Left ventricle myocardium inferior (tissue), 1 donor: ENCODE measurements around the gene CORO7. TPM values are rescaled to one million over a fixed set of nuclear protein-coding genes. Genes with fewer than 3 reads are reported as not detected.

Experiments
- DNase-seq: peaks from one replicate; pipeline ENCODE4 v3.0.0-alpha.2; 2020
- H3K27ac ChIP-seq: fragments of 200-600 bp; replicated peaks from 2 replicates; pipeline ENCODE4 v1.8.0; 2021
- H3K27me3 ChIP-seq: fragments of 200-600 bp; 2 replicates; pipeline ENCODE4 v1.8.0; 2021; ENCODE audit warnings: low read depth
- H3K36me3 ChIP-seq: fragments of 200-600 bp; 2 replicates; pipeline ENCODE4 v1.8.0; 2021
- H3K4me1 ChIP-seq: fragments of 200-600 bp; 2 replicates; pipeline ENCODE4 v1.8.0; 2021
- H3K4me3 ChIP-seq: fragments of 200-600 bp; 2 replicates; pipeline ENCODE4 v1.8.0; 2021; ENCODE audit warnings: mild to moderate bottlenecking, moderate library complexity
- H3K9me3 ChIP-seq: fragments of 200-600 bp; replicated peaks from 2 replicates; pipeline ENCODE4 v1.8.0; 2021
- intact Hi-C: fragments of 100-400 bp; cut with micrococcal nuclease; formaldehyde crosslinking; loops from one replicate; pipeline ENCODE4 v1.11.0; 2022
- total RNA-seq: library from RNA; stranded (reverse); fragmentation: NEBNext Ultra II Directional; extraction: Animal tissue kit (Norgen Biotek cat#: 25700); gene quantifications from one replicate; pipeline ENCODE4 v1.2.1, GENCODE V29; 2021
- TF ChIP-seq, protein P1 (sequence below): fragments of 200-600 bp; IDR thresholded peaks from 2 replicates; pipeline ENCODE4 v1.8.0; 2021; ENCODE audit warnings: antibody characterized with exemption, mild to moderate bottlenecking, borderline replicate concordance
- donor health status: DM: no; HTN: yes; CAD: no; lungs with severe emphysema.

The CORO7 gene
- total RNA-seq, 1 donor from 2014 or later, result 12.5 TPM

DNA sequence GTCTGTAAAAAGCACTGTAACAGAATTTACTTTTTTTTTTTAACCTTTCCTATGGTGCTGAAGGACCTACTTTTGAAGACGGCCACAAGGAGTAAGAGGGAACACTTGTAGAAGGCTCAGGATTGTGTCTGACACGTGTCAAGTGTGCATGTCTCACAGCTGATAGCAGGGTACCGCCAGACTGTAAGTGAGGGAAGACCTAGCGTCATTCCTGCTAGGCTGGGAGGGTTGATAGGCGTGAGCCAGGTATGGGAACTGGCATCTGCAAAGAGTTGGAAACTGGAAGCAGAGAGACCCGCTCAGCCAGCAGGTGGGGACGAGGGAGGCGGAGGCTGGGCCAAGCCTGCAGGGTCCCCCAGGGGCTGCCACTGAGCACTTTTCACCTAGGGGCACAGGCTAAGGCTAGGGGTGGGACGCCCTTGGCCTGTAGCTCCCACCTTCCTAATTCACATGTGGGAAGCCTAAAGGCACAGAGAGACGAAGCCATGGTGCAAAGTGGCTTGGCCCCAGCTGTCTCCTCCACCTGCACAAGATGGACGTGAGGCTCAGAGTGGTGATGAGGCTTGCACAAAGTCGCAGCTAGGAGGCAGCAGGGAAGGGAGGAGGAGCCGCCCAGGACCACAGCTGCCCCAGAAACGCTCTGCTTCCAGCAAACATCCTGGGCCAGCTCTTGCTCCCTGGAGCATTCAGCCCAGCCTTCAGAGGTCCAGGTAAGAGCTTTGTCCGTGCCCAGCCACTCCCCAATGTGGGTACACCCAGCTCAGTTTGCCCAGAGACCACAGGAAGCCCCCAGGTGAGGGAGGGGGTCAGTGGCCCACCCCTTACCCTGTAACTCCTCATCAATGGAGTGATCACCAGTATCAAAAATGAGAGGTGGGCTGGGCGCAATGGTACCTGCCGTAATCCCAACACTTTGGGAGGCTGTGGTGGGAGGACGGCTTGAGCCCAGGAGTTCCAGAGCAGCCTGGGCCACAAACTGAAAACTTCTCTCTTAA lies 25.8 kb downstream of the CORO7 start:
- Histone ChIP-seq H3K27me3 (no peaks in the 10 kb centered on the region), H3K4me3 (no peak overlapping the region), H3K4me1 (peaks cover 73% of the 10 kb centered on the region), H3K36me3 (peaks cover 18% of the 10 kb centered on the region), H3K9me3 (no peaks in the 10 kb centered on the region), H3K27ac (peak overlapping the region; percentile 84)
- TF ChIP-seq, protein P1, sequence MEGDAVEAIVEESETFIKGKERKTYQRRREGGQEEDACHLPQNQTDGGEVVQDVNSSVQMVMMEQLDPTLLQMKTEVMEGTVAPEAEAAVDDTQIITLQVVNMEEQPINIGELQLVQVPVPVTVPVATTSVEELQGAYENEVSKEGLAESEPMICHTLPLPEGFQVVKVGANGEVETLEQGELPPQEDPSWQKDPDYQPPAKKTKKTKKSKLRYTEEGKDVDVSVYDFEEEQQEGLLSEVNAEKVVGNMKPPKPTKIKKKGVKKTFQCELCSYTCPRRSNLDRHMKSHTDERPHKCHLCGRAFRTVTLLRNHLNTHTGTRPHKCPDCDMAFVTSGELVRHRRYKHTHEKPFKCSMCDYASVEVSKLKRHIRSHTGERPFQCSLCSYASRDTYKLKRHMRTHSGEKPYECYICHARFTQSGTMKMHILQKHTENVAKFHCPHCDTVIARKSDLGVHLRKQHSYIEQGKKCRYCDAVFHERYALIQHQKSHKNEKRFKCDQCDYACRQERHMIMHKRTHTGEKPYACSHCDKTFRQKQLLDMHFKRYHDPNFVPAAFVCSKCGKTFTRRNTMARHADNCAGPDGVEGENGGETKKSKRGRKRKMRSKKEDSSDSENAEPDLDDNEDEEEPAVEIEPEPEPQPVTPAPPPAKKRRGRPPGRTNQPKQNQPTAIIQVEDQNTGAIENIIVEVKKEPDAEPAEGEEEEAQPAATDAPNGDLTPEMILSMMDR, result no peak
- no peak for DNase-seq
- intact Hi-C loops, result no loop called here

DNA sequence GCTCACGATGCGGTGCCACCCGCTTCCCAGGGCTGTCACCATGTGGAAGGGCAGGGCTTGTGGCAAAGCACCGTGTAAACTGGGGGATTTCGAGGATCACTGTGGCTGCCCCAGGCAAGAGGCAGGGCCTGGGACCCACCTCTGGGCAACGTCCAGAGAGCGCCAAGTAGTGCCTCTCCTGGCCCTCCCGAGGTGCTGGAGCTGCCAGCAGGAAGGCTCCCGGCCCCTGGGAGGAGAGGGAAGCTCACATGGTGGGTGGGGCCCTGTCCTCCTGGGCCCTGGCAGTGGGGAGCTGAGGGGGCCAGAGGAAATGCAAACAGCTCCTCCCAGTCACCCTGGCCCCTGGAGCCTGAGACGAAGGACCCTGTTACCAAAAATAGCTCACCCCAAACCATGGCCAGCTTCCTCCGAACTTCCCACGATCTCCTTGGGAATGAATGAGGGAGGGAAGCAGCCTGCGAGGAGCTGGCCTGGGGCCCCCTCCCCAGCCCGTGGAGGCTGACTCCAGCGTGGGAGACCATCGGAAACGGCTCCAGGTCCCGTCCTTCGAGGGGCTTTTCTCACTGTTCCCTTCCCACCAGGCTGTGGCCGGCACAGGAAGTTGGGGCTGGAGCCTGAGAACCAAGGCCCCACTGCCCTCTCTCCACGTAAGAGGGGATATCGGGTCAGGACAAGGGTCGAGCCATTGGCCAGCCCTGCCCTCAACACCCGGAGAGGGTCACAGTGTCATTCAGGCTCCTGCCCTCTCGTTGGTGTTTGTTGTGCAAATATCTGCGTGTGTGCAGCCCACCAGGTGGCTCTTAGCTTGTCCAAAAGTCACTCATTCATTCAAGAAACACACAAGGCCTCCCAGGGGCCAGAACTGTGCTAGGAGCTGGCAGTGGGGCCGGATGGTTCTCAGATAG lies 27.1 kb downstream of the CORO7 start:
- Histone ChIP-seq H3K27me3 (no peaks in the 10 kb centered on the region), H3K27ac (peak overlapping the region; percentile 84), H3K9me3 (no peaks in the 10 kb centered on the region), H3K4me3 (no peak overlapping the region), H3K4me1 (peaks cover 85% of the 10 kb centered on the region), H3K36me3 (peaks cover 8% of the 10 kb centered on the region)
- TF ChIP-seq, protein P1, result no peak
- intact Hi-C loops, result no loop called here
- DNase-seq, result peak; percentile 35

- Histone ChIP-seq H3K27me3 (no peaks in the 10 kb centered on the region), H3K4me3 (no peak overlapping the region), H3K36me3 (peaks cover 6% of the 10 kb centered on the region), H3K4me1 (peaks cover 94% of the 10 kb centered on the region), H3K9me3 (no peaks in the 10 kb centered on the region), H3K27ac (peak overlapping the region; percentile 84)
- intact Hi-C loops, result no loop called here
- TF ChIP-seq, protein P1, result no peak
- peak; percentile 51 for DNase-seq
These were observed 27.9 kb downstream of the CORO7 start for GRCh38 chr16:4388271-4389021.

- no peak for DNase-seq
These were observed 28.6 kb downstream of the CORO7 start for GRCh38 chr16:4387781-4388180.

More at GRCh38 chr16:4387781-4388180, 28.6 kb downstream of the CORO7 start:
- Histone ChIP-seq H3K27ac (peak overlapping the region; percentile 84), H3K9me3 (no peaks in the 10 kb centered on the region), H3K4me1 (peaks cover 92% of the 10 kb centered on the region), H3K4me3 (no peak overlapping the region), H3K27me3 (no peaks in the 10 kb centered on the region), H3K36me3 (peaks cover 9% of the 10 kb centered on the region)
- intact Hi-C loops, result no loop called here
- TF ChIP-seq, protein P1, result no peak
